Measurements from ENCODE around the gene SUSD2. TPM values are rescaled to one million over a fixed set of nuclear protein-coding genes. Genes with fewer than 3 reads are reported as not detected.

SUSD2 gene
- polyA plus RNA-seq, 3 donors: 0.77 to 9.3 (median 6.3) TPM

GRCh38 chr22:24183321-24184031 is 2.2 kb downstream of the SUSD2 start:
- H3K27ac ChIP-seq (ENCODE audit: low read depth, low read length): no peak overlapping the region
- 80 to 83% (median 82%) methylated on average over 23 to 24 of the region's 24 CpGs for WGBS, 3 donors

DNA sequence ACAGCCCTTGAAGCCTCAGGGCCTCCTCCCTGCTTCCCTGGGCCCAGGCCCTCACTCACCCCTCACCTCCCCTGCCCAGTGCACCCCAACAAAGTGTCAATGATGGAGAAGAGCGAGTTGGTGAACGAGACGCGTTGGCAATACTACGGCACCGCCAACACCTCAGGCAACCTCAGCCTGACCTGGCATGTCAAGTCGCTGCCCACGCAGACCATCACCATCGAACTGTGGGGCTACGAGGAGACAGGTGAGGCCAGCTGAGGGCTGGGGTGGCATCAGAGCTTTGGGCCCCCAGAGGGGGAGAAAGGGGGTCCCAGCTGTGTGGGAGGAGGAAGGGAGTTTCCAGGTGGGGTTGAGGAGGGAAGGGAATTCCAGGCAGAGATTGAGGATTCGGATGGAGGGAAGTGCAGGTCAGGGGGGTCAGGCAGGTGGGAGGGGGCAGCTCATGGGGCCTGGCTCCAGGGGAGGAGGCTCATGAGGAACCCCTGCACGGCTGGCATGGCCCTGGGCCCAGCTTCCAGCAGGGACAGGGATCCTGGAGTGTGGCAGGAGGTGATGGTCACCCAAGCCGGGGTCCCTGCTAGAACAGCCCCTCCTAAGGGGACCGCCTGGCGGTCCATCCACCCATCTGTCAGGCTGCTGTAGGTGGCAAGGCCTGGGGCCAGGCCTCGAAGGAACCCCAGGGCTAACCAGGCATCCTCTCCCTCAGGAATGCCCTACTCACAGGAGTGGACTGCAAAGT is 2.9 kb downstream of the SUSD2 start:
- H3K27ac ChIP-seq (ENCODE audit: low read depth, low read length): no peak overlapping the region
- 89 to 95% (median 92%) methylated on average over 16 of the region's 16 CpGs for WGBS, 3 donors

DNA sequence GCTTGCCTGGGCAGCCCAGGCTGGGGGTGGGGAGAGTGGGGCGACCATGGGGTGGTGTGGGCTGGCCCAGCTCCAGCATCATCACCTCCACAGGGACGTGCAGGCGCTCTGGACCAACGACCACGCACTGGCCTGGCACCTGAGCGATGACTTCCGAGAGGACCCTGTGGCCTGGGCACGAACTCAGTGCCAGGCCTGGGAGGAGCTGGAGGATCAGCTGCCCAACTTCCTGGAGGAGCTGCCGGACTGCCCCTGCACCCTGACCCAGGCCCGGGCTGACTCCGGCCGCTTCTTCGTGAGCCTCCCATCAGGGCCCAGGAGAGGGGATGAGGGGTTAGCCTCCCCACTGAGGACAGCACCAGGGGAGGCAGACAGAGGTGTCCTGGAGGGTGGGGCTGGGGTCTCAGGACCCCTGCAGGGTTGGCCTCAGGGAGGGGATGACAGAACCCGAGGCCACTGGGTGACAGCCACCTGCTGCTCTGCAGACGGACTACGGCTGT is 3.8 kb downstream of the SUSD2 start:
- WGBS, 3 donors: 90 to 93% (median 92%) methylated on average over 12 to 16 of the region's 16 CpGs
- no peak overlapping the region for H3K27ac ChIP-seq (ENCODE audit: low read depth, low read length)

DNA sequence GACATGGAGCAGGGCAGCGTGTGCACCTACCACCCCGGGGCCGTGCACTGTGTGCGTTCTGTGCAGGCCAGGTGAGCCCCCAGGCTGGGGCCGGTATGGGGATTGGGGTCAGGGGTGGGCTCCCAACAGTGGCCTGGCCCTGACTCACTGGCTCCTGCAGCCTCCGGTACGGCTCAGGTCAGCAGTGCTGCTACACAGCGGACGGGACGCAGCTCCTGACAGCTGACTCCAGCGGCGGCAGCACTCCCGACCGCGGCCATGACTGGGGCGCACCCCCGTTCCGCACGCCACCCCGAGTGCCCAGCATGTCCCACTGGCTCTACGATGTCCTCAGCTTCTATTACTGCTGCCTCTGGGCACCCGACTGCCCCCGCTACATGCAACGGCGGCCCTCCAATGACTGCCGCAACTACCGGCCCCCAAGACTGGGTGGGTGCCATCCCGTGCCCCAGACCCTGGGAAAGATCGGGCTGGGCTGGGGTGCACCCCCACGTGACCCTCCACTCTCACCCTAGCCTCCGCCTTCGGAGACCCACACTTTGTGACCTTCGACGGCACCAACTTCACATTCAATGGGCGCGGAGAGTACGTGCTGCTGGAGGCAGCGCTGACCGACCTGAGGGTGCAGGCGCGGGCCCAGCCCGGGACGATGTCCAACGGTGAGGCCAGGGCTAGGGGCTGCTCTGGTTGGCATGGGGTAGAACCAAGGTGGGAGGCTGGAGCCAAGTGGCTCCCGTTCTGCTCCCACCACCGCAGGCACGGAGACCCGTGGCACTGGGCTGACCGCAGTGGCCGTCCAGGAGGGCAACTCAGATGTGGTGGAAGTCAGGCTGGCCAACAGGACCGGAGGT is 4.4 kb downstream of the SUSD2 start:
- 90 to 96% (median 95%) methylated on average over 44 to 51 of the region's 51 CpGs for WGBS, 3 donors
- H3K27ac ChIP-seq (ENCODE audit: low read depth, low read length): no peak overlapping the region

DNA sequence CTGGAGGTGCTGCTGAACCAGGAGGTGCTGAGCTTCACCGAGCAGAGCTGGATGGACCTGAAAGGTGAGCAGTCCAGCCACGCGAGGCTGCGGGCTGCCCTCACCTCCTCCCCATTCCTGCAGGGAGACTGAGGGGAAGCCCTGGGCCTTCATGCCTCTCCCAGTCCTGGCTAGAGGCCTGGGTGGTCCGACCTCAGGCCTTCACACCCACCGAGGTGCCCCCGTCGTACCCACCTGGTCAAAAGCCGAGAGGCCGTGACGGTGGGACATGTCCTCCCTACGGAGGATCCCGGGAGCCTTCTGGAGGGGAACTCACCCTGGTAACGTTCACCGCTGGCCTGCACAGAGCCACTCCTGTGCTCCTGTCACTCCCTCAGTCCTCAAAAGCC is 5.1 kb downstream of the SUSD2 start:
- WGBS, 3 donors: 86 to 96% (median 92%) methylated on average over 15 of the region's 15 CpGs
- no peak overlapping the region for H3K27ac ChIP-seq (ENCODE audit: low read depth, low read length)

GRCh38 chr22:24186892-24187670 is 5.8 kb downstream of the SUSD2 start:
- WGBS, 3 donors: 82 to 91% (median 89%) methylated on average over 25 to 34 of the region's 34 CpGs
- H3K27ac ChIP-seq (ENCODE audit: low read depth, low read length): no peak overlapping the region

- H3K27ac ChIP-seq (ENCODE audit: low read depth, low read length): no peak overlapping the region
- WGBS, 3 donors: 85 to 92% (median 92%) methylated on average over 36 to 37 of the region's 37 CpGs
Measured at GRCh38 chr22:24187731-24188644, 6.7 kb downstream of the SUSD2 start.

GRCh38 chr22:24188705-24189248 is 7.5 kb downstream of the SUSD2 start:
- 72 to 80% (median 75%) methylated on average over 17 of the region's 17 CpGs for WGBS, 3 donors
- no peak overlapping the region for H3K27ac ChIP-seq (ENCODE audit: low read depth, low read length)

- 36 to 44% (median 38%) methylated on average over 21 to 23 of the region's 23 CpGs for WGBS, 3 donors
- H3K27ac ChIP-seq (ENCODE audit: low read depth, low read length): no peak overlapping the region
Measured at GRCh38 chr22:24189249-24190158, 8.2 kb downstream of the SUSD2 start.

GRCh38 chr22:24190159-24190540 is 8.9 kb downstream of the SUSD2 start:
- no peak overlapping the region for H3K27ac ChIP-seq (ENCODE audit: low read depth, low read length)
- whole genome bisulfite sequencing, 3 donors: 79 to 84% (median 82%) methylated on average over 14 of the region's 14 CpGs

GRCh38 chr22:24190596-24191208 is 9.4 kb downstream of the SUSD2 start:
- H3K27ac ChIP-seq (ENCODE audit: low read depth, low read length): no peak overlapping the region
- WGBS, 3 donors: 90 to 94% (median 93%) methylated on average over 8 of the region's 8 CpGs

GRCh38 chr22:24191381-24191841 is 10.1 kb downstream of the SUSD2 start:
- WGBS, 3 donors: 83 to 89% (median 85%) methylated on average over 12 of the region's 12 CpGs
- no peak overlapping the region for H3K27ac ChIP-seq (ENCODE audit: low read depth, low read length)

DNA sequence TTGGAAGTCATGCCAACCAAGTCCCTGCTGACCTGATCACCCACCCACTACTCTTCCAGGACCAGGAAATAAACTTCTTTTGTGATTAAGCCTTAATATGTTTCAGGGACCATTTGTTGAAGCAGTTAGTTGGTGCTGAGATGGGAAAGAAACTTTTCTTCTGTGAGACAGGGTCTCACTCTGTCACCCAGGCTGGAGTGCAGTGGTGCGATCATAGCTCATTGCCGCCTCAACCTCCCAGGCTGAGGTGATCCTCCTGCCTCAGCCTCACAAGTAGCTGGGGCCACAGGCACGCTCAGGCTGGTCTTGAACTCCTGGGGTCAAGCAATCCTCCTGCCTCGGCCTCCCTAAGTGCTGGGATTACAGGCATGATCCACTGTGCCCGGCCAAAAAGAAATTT is 10.6 kb downstream of the SUSD2 start:
- 88 to 98% (median 96%) methylated on average over 5 of the region's 5 CpGs for WGBS, 3 donors
- H3K27ac ChIP-seq (ENCODE audit: low read depth, low read length): no peak overlapping the region

- WGBS, 3 donors: 78 to 94% (median 90%) methylated on average over 6 of the region's 6 CpGs
- H3K27ac ChIP-seq (ENCODE audit: low read depth, low read length): no peak overlapping the region
Measured at GRCh38 chr22:24198682-24199052, 17.4 kb downstream of the SUSD2 start.

GRCh38 chr22:24200619-24201212 is 19.4 kb downstream of the SUSD2 start:
- H3K27ac ChIP-seq (ENCODE audit: low read depth, low read length): no peak overlapping the region
- 80 to 82% (median 81%) methylated on average over 7 of the region's 7 CpGs for WGBS, 3 donors

All from adipose tissue (tissue), 3 donors.